ENCODE data around the gene SUGP1.

Gene SUGP1

DNA sequence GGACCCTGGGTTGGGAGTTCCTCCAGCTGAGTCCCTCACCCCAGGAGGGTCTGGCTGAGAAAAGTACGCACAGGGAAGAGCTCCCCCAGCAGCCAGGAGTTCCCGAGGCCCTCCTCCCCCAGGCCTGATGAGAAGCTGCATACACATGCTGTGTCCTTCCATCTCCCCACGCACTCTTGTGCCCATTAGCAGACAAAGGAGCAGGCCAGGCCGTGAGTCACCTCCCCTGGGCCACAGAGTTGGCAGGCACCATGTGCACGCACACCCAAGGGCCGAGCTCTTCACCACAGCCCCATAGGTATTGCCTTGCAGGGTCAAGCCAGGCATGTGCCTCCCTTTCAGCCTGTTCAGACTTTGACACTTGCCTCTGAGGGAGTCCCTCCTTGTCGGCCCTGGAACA is 17.8 kb upstream of the SUGP1 start:
- DNase-seq, result no peak

DNA sequence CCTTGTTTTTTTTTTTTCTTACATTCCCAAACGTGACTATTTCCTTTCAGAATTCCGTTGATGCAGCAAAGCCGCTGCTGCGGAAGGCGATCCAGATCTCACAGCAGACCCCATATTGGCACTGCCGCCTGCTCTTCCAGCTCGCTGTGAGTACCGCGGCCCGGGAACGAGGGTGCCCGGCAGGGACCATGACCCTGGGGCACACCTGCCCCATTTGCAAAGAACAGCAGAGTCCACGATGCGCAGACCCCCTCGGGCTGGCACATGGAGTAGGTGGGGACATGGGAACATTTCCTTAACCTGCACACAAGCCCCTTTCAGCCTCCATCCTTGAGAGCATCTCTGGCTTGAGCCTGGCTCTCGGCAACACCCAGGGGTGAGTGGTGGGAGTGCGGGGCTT is 16.8 kb upstream of the SUGP1 start:
- no peak for DNase-seq

DNA sequence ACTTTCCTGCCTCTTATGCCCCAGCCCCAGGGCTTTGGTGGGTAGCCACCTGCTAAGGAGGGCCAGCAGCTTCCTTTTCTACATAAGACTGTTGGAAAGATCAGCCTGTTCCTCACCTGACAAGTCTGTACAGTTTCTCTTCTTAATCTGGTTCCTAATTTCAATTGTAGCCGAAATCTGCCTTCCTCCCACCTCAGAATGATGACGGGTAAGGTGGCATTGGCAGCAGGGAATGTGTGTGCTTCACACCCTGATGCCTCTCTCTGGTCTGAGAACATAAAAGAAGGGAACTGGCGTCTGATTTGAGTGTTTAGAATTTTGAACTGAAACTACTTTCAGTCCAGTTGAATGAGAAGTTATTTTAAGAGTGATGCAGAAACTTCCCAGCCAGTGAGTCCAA is 16.3 kb upstream of the SUGP1 start:
- DNase-seq, result no peak

DNA sequence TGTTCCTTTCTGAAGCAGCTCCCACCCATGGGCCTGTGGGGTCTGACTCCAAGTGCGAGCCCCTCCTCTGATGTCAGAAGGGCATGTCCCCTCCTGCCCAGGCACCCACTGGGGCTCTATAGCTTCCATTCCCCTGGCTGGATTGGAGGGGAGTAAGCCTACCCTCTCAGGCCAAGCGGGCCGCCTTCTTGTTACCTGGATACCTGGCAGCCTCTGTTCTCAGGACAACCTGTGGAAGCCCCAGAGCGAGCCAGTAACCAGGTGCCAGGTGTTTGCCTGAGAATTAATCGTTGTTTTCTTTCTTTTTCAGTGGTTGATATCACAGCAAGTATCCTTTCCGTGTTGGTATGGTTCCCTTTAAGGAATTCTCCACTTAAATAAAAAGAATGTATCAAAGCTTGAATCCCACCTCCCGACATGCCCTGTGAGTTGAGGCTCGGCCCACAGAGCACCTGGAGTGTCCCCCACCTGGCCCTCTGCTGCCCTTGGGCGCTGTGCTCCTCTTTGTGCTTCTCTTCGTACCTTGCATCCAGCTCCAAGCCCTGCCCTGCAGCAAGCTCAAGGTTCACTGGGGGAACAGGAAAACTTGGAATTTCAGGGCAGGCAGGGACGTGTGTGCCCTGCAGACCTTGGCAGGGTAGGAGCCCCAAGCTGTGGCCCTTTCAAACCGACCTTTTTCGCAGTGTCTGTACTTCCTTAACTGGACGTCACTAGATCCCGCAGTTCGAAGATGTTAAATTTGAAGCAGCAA is 15.3 kb upstream of the SUGP1 start:
- no peak for DNase-seq

DNA sequence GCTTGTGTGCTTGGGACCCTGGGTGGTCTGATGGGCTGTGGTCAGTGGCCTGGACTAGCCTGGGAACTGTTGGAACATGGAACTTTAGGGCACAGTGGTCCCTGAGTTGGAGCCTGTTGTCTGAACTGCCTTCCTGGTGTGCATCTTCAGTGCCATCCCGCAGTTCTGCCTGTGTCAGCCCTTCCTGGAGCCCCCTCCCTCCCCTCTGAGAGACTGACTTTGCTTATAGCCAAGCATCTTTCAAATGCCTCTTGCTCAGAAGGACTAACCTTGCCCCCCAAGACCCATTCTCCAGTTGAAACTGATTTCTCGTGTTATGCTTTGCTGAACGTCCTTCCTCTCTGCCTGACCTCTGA is 14.7 kb upstream of the SUGP1 start:
- no peak for DNase-seq

DNA sequence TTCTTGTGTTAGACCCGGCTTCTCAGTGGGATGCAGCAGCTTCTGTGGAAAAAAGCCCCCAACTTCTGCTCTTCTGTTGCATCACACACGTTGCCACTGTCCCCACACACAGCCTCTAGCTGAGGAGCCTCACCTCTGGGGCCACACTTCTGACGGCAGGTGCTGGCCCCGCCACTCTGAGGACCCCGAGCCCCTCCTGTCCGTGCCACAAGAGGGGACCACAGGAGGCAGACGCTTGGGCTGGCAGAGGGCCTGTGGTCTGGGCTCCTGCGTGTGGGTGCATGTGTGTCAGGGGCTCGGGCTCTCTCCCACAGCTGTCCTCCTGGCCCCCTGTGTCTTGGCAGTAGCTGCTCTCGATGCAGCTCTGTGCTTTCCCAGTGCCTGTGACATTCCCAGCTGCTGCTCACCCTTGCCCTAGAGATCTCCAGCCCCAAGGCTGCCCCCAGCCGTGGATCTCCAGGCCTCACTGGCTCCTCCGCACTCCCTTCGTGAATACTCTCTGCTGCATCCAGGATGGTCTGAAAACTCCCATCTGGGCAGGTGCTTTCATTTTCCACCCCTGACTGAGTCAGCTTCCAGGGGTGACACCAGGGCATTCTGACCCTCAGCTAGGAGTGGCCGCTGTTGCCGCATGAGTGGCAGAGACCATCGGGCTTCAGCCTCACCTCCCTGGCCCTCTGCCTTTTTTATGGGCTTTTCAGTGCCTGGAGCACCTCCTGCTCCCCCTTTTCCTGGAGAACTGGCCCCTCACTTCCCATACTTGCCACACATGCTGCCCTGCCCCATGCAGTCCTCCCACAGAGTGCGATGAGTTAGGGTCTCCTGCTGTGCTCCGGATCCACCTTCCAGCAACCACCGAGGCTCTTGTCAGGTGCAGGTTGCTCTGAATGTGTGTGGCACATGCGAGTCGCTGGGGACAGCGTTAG is 14.0 kb upstream of the SUGP1 start:
- DNase-seq, result no peak

DNA sequence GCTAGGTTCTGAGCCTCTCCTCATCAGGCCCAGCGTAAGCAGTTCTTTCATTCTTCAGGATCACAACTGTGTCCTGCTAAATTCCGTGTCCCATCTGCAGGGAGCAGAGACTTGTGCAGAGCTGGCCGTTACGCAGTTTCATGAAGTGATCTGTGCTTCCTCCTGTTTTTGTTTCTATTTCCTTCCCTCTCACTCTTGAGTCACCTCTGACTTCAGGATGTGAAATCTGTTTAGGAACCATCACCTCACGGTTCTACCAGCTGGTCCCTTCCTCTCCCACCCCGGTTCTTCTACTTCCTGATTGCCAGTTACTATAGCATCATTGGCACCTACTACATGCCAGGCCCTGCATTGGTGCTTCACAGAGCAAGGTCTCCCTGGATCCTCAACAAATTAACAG is 8.8 kb upstream of the SUGP1 start:
- peak; percentile 5 to 10 for DNase-seq

DNA sequence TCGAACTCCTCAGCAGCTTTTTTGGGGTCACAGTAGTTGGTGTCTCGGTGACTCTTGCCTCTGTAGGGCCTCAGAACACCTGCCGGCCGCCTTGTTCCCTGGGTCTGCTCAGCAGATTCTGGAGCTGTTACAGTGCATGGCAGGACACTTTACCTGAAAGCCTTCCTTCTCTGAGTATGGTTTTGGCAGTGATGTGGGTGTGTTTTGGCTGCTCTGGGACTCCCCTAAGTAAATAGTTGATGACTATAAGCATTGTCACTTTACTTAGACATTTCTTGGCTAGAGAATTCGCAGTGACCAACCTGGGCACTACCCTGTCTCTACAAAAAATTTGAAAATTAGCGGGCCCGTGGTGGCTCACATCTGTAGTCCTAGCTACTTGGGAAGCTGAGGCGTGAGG is 7.4 kb upstream of the SUGP1 start:
- no peak for DNase-seq

DNA sequence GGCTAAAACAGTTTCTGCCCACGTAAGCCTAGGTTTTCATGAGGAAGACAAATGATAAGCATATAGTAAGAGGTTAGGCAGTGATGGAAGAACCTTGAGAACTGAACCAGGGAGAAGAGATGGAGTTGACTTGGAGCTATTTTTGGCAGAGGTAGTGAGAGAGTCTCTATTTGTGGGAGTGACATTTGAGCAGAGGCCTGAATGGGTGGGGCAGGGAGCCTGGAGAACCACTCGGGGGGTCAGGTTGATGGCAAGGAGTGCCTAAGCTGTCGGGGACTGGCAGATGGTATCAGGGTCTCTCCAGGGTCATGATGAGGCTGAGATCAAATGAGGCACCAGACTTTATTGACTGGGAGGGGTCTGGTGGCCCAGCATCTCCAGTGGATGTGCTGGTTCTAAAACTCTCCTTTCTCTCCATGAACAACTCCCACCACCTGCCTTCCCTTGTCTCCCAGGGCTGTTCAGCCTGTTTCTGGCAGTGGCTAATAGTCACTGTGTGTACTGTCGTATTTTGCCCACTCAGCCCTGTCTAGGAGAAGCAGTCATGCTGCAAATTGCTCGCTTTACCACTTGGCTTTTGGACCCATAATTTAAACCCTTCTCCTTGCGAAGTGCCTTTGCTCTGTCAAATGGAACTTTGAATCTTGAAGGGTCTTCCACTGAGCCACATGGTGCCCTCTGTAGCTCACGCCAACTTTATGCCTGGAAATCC is 3.9 kb upstream of the SUGP1 start:
- no peak for DNase-seq

DNA sequence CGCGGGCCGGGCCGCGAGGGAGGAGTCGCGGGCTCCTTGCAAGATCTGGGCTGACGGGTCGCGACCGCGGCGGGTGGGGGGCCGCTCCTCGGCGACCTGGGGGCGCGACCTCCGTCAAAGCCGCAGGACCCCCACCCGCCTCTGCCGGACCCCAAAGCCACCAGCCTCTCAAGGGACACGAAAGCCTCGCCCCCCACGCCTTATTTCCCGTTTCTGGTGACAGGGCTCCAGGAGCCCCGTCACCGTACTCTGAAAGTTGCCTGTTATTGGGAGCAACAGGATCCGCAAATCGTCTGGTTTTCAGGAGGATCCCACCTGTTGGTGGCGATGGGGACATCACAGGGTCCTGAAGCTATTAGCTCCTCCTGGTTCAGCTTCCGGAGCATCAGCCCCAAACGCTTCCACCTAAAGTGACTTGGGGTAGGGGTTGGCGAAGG is 850 bp upstream of the SUGP1 start:
- peak in 1 of 2 donors; percentile 7 for DNase-seq

DNA sequence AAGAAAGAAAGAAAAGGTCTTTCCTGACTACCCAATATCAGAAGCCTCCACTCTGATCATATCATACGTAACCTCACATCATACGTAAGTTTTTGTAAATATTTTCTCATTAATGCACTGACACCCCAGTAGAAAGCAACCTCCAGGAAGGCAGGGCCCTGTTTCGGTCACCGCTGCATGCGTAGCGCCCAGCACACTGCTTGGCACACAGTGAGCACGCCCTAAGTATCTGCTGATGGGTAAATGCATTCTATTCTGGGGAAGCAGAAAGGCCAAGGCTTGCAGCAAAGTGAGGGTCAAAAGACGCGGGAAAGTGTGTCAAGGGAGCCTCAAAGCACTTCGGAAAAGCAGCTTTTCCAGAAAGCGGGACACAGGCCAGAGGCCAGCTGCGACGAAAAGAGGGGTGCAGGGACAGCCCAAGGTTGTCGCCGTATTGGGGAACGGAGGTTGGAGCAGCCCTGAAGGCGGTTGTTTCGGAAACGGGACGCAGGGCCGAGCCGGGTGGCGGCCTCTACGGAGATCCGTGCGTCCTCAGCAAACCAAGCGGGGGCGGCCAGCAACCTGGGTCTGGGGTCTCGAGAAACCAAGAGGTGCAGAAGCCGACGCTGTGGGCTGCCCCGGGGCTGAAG is 463 bp downstream of the SUGP1 start:
- peak in 1 of 2 donors; percentile 1 for DNase-seq

DNA sequence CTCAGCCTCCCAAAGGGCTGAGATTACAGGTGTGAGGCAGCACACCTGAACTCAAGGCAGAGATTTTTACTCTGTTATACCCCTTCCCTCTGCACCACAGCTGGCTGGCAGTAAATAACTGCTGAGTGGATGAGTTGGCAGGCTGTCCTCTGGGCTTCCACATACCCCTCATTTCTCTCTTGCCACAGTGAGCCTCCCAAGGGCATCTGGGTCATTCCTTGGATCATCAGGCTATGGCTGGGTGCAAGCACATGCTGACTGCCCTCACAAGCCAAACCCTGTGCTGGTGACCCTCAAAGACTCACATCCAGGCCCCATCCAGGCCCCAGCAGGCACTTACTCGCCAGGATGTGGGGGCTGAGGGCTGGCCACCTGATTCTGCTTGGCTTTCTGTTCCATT is 4.2 kb downstream of the SUGP1 start:
- DNase-seq, result no peak

DNA sequence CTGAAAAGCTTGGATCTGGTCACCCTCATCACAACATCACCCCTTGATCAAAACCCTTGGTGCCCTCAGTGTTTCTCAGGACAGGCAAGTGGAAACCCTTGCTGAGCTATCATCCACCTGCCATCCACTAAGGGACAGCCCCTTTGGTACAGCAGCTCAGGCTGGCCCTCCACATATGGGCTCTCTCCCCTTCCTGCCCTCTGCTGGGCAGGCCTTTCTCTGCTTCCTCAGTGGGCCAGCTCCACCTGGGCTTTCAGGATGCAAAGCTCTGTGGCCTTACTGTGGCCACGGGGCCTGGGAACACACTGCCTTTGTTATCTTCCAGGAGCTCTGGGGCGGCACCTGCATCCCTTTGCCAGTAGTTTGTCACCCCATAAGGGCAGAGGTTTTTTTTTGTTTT is 4.9 kb downstream of the SUGP1 start:
- no peak for DNase-seq

DNA sequence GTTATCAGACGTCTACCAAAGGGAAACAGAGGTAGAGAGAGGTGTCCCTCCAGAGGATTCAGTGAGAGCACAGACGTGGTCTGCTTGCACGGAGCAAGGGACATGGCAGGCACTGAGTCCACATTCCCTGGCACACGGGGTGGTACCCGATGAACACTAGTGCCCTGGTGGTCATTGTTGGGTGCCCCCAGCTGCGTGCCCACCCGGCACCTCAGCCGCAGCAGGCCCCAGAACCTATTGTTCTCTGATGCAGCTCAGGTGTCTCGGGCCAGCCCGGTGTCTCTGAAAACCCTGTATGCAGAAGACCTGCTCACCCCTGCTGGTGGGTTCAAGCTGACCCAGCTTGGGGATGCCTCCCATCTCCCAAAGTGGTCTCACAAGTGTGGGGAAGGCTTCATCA is 11.9 kb downstream of the SUGP1 start:
- DNase-seq, result no peak

DNA sequence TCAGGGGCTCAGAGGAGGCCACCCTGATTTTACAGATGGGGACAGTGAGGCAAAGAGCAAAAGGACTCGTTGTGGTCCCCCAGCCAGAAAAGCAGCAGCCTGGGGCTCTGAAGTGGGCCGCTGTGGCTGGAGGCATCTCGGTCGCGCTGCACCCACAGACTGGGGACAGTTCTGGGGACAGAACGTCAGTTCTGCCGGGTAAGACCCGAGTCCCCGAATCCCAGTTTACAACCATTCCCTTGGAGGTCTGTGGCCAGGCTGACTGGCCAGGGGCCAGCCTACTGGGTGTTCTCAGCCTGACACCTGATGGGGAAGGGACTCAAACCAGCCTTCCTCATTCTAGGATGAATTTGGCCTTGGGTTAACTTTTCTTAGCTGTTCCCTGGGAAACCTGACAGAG is 14.1 kb downstream of the SUGP1 start:
- no peak for DNase-seq

DNA sequence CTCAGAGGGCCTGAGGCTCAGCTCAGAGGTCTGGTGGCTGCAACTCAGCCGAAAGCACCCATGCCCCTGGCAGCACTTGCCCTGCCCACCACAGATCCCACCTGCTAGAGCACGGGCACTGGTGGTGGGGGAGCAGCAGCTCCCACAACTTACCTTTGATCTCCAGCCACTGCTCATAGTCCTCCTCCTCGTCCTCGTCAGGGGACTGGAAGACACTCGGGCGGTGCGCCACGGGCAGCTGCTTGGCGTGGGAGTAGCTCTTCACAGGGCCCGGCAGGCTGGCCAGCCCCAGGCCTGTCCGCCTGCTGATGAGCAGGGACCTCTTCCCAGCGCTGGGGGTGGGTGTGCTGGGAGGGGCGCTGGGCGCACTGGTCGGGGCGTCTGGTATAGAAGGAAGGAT is 14.6 kb downstream of the SUGP1 start:
- DNase-seq, result no peak

DNA sequence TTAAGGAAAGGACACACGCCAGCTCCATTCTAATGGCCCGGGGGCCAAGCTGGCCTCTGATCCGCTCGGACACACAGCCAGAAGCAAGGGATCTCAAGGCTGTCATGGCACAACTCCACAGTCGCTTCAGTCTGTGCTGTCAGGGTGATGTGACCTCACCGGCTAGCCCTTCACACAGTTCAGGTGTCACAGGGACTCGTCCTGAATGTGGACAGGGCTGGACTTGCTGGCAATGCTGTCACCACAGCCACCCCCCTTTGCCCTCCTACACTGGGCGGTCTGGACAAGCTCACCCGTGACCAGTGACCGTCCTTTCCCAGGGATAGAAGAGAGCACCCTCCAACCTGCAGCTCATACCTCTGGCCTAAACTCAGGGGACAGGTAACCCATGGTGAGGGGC is 15.2 kb downstream of the SUGP1 start:
- no peak for DNase-seq

DNA sequence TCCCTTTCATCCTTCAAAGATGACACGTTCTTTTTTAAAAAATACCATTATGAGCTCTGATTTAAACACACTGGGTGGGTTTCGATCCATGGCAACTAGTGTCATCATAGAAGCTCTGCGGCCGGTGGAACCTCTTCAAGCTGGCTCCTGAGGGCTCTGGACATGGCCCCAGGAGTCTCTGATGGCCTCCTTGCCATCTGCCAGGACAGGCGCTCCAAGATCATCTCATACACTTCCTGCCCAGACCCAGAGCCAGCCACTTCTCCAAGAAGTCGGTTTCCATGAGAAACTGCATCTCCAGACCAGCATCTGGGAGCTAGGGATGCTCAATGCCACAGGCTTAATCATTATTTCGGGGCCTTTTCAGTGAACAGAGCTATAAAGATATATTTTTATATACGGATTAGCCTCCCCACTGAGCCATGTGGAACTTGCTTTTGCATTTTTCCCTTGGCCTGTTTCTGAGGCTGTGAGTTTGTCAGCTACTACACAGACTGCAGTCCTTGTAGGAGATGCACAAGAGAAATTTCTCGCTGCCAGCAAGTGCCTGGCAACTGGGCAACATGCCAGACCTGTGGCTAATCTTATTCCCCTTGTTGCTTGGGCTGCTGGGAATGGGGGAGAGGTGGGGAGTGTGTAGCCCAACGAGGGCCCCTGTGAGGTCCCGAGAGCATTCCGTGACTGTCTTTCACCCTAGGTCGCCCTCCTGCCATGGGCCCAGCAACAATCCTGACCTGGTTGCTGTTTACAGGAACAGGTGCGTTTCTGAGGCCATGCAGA is 15.9 kb downstream of the SUGP1 start:
- DNase-seq, result no peak

DNA sequence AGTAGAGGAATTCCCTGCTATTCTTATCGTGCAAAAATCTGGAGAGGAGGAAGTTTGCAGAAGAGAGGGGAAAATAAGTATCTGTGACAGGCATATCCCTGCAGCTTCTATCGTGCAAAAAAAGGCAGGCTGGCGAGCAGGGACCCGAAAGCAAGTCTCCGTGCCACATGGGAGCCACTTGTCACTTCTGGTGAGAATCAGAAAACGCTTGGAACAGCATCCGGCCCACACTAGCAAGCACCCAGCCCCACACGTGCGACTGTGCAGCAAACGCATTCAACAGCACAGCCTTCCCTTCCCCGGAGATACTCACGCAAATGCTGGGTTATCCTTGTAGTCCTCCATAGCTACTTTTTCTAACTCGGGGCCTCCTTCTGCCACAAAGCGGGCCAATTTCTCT is 16.9 kb downstream of the SUGP1 start:
- no peak for DNase-seq

DNA sequence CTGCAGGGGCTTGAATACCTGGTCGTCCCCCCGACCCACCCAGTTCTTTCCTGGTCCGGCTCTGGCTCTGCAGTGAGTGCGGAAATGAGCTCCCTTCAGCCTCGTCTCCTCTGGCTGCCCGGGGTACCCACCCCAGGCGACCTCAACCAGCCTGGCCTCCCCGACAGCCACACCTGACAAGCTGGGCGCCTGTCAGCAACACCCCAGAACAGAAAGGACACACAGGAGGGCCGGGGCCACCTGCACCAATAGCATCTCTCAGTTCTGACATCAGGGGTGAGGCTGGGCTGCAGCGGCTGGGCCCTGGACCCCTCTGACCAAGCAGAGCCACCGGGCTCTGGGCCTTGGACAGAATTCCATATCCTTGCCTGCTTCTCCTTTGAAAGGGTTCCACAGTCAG is 19.7 kb downstream of the SUGP1 start:
- no peak for DNase-seq

DNA sequence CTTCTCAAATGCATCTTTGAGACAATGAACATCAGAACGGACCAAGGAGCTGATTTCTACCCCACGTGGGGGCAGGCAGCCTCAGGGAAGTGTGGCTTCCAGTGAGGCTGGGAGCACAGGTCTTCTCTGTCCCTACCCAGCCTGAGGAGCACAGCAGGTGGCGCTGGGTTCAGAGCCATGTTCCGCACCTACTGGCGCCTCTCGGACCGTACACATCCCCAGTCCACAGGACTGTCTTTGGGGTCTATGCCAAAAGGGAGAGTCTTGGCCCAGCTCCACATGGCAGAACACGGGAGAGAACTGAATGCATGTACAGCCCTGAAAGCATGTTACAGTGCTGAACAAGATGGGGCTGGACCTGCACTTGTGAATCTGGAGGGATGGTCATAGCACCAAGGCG is 22.6 kb downstream of the SUGP1 start:
- no peak for DNase-seq

DNA sequence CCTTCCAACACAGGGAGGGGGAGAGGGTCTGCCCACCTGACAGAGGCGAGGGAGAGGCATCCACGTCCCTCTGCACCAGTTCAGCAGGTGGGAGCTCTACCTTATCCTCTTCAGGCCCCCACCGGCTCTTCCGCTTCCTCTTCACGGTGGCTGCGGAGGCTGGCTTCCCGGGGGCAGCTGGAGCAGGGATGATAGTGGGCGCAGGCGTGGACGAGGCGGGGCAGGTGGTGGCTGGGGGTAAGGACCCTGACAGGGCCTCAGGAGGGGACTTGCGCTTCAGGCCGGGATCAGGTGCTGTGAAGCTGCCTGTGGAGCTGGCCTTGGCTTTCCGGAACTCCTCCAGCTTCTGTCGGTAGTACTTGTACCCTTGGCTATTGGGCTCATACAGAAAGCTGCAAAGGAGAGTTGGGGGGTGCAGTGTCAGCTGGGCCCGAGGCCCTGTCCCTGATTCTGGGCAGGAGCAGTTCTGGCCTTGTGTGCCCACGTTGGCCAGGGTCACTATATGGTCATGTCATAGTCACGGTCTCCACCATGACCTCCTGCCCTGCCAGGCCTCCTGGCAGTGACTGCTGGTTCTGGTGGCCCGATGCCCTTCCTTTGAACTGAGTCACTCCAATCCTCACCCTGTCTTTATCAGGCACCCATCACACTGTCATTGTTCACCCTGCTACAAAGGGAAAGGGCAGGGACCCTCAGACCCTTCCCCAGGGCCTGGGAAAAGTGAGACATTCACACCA is 23.2 kb downstream of the SUGP1 start:
- DNase-seq, result no peak

Data from CD4-positive, alpha-beta T cell treated with Interferon alpha-2 for 1 hour (primary cell).